ENCODE measurements around the gene EEF1B2.
A peak's percentile ranks its signal among the peaks of the same experiment; 100 is the strongest.
"Not testable (repeated sequence)": the region's sequence is repeated elsewhere in the genome, so short reads cannot be mapped to it uniquely, and the experiment has no call there.

EEF1B2 gene

DNA sequence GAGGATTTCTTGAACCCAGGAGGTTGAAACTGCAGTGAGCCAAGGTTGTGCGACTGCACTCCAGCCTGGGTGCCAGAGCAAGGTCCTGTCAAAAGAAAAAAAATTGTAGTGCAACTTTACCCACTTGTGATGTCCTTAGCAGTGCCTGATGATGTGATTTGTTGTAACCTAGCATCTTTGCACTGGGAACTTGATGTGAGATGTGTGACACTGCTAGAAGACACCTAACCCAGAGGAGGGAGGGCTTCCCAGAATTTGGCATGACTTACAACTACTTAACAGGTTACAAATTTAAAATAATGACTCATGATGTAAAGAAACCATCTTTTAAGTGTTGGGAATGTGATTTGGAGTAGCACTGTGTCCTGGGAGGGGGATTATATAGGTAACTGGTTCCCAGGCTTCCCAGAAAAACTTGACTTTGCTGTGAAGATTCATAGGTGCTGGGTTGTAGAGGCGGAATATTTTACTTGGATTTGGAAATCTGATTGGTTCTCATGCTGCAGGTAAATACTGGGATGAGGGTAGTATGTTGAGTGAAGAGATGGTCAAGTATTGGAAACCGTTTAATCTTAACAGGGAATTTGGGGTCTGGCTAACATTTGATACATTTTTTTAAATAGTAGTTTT lies 3.7 kb downstream of the EEF1B2 start:
- DNase-seq (ENCODE audit: low read depth) = no peak
- H3K4me3 ChIP-seq (ENCODE audit: control insufficient read depth, low read depth, low read length) = no peak overlapping the region
- TF ChIP-seq CTCF (IDR thresholded peaks at IDR 0.05; ENCODE audit: control insufficient read depth, insufficient read depth, low read depth, low read length, missing control alignments) = no peak

DNA sequence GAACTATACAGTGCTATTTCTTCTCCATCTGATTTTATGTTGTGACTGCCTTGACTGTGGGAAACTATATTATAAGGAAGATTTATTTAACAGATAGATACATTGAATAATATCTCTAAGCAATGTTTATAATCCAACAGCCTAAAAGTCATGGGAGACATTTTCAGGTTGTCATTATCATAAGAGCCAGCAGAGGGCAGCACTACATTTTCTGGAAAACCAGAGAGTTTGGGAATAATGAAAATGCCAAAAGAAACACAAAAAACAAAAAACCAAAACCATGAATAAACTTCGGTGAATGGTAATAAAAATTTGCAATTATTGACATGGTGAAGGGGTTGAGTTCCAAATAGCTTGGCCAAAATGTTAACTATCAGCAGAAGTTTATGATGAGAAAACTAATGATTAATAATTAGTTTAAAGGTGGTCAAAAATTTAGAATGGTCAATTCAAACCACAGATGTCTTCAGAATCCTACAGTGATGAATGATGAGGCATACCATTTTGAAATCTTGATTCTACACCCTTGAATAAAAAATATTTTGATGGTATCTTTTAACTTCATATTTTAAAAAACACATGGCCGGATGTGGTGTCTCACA lies 4.7 kb downstream of the EEF1B2 start:
- peak; percentile 63 for TF ChIP-seq CTCF (IDR thresholded peaks at IDR 0.05; ENCODE audit: control insufficient read depth, insufficient read depth, low read depth, low read length, missing control alignments)
- no peak for DNase-seq (ENCODE audit: low read depth)
- H3K4me3 ChIP-seq (ENCODE audit: control insufficient read depth, low read depth, low read length) = no peak overlapping the region

- not testable (repeated sequence) for H3K4me3 ChIP-seq (ENCODE audit: control insufficient read depth, low read depth, low read length)
Observed at GRCh38 chr2:206168230-206168629, 8.5 kb downstream of the EEF1B2 start.

GRCh38 chr2:206171624-206172397 lies 12.1 kb downstream of the EEF1B2 start:
- DNase-seq (ENCODE audit: low read depth); H3K4me3 ChIP-seq (ENCODE audit: control insufficient read depth, low read depth, low read length): not testable (repeated sequence)

More at GRCh38 chr2:206168230-206168629, 8.5 kb downstream of the EEF1B2 start:
- not testable (repeated sequence) for DNase-seq (ENCODE audit: low read depth)

- H3K4me3 ChIP-seq (ENCODE audit: control insufficient read depth, low read depth, low read length) = no peak overlapping the region
- DNase-seq (ENCODE audit: low read depth) = no peak
- no peak for TF ChIP-seq CTCF (IDR thresholded peaks at IDR 0.05; ENCODE audit: control insufficient read depth, insufficient read depth, low read depth, low read length, missing control alignments)
Observed at GRCh38 chr2:206173147-206173546, 13.5 kb downstream of the EEF1B2 start.

DNA sequence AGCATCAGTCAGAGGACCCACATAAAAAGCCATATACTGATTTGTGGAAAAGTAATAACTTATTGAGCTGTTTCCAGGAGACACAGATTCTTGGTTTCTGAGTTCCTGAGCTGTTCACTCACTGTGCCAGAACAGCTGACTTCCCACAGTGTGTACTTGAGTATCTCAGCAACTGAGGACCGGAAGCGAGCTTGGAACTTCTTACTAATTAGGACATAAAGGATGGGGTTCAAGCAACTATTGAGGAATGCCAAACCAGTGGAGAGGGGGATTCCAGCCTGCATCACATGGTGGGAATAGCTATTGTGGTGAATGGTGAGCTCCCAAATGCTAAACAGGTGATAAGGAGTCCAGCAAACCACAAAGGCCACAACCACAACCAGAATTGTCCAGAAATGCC lies 16.4 kb downstream of the EEF1B2 start:
- no peak overlapping the region for H3K4me3 ChIP-seq (ENCODE audit: control insufficient read depth, low read depth, low read length)
- no peak for TF ChIP-seq CTCF (IDR thresholded peaks at IDR 0.05; ENCODE audit: control insufficient read depth, insufficient read depth, low read depth, low read length, missing control alignments)
- DNase-seq (ENCODE audit: low read depth) = no peak

DNA sequence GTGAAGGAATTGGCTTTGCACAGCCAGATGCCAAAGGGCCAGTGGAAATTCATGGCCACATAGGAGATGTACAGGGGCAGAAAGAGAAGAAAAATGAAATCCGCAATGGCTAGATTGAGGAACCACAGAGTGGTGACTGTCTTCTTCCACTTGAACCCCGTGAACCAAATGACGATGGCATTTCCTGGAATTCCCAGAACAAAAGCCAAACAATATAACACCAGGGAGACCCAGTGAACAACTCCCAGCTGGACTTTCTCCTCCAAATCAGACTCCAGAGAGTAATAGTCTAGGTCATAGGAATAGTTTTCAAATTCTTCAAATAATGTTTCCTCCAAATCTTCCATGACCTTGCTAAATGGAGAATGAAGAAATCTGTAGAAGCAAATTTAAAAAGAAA lies 17.2 kb downstream of the EEF1B2 start:
- no peak overlapping the region for H3K4me3 ChIP-seq (ENCODE audit: control insufficient read depth, low read depth, low read length)
- no peak for TF ChIP-seq CTCF (IDR thresholded peaks at IDR 0.05; ENCODE audit: control insufficient read depth, insufficient read depth, low read depth, low read length, missing control alignments)
- no peak for DNase-seq (ENCODE audit: low read depth)

GRCh38 chr2:206181526-206181925 lies 21.8 kb downstream of the EEF1B2 start:
- not testable (repeated sequence) for H3K4me3 ChIP-seq (ENCODE audit: control insufficient read depth, low read depth, low read length); DNase-seq (ENCODE audit: low read depth)

Measured in AG09309 (cell line).